ENCODE data around the gene ARMH1.

DNA sequence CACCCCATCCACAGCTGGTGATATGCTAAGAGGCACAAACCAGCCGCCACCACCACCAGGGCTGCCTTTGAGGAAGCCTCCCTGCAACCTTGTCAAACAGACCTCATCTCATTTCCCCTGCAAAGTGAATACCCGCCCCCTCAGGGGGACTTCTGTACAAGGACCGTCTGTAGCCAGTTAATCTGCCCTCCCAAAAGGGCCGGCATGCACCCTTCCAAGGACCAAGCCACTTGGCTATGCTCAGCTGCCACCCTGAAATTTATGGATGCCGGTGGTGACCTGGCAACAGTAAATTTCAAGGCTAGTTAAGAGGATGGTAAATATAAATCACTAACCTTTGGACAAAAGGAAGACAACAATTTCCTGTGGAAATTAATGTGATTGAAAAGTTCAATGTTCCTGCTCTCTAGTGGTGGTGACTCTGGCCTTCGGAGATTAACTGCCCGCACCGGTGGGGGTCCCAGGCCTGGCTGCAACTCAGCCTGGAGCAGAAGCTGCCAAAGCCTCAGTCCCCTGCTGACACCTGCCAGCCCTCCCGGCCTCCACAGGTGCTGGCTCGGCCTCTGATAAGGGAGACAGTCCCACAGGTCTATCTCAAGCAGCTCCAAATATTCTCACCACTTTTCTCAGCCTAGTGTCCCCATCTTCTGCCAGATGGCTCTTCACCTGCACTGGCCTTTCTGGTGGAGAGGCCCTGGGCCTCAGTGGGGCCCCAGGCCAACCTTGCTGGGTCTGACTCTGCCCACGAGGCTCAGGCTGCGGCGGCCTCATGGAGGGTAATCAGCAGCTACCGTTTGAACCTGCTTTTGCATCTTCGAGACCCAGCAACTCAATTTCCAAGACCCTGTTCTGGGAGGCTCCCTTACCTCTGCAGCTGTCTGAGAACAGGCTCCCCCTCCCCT is 12.5 kb upstream of the ARMH1 start:
- TF ChIP-seq, protein P1, sequence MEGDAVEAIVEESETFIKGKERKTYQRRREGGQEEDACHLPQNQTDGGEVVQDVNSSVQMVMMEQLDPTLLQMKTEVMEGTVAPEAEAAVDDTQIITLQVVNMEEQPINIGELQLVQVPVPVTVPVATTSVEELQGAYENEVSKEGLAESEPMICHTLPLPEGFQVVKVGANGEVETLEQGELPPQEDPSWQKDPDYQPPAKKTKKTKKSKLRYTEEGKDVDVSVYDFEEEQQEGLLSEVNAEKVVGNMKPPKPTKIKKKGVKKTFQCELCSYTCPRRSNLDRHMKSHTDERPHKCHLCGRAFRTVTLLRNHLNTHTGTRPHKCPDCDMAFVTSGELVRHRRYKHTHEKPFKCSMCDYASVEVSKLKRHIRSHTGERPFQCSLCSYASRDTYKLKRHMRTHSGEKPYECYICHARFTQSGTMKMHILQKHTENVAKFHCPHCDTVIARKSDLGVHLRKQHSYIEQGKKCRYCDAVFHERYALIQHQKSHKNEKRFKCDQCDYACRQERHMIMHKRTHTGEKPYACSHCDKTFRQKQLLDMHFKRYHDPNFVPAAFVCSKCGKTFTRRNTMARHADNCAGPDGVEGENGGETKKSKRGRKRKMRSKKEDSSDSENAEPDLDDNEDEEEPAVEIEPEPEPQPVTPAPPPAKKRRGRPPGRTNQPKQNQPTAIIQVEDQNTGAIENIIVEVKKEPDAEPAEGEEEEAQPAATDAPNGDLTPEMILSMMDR (IDR thresholded peaks at IDR 0.05), result no peak
- TF ChIP-seq POLR2A (IDR thresholded peaks at IDR 0.05; ENCODE audit: low read depth), result no peak
- TF ChIP-seq POLR2AphosphoS5 (IDR thresholded peaks at IDR 0.05), result no peak
